ENCODE results near the gene ACVRL1.

Gene ACVRL1

GRCh38 chr12:51868821-51869495 lies 38.3 kb upstream of the ACVRL1 start:
- DNase-seq = peak; percentile 74
- Histone ChIP-seq H3K4me1 (peaks cover 14% of the 10 kb centered on the region), H3K36me3 (no peaks in the 10 kb centered on the region), H3K27me3 (no peaks in the 10 kb centered on the region), H3K4me3 (ENCODE audit: low read depth, low read length) (peak overlapping the region; percentile 73), H3K9me3 (no peaks in the 10 kb centered on the region)
- no peak for TF ChIP-seq CTCF (IDR thresholded peaks at IDR 0.05; ENCODE audit: low read depth, low read length)

- TF ChIP-seq CTCF (IDR thresholded peaks at IDR 0.05; ENCODE audit: low read depth, low read length) = no peak
- DNase-seq = no peak
- Histone ChIP-seq H3K36me3 (no peaks in the 10 kb centered on the region), H3K27me3 (no peaks in the 10 kb centered on the region), H3K4me1 (peaks cover 14% of the 10 kb centered on the region), H3K4me3 (ENCODE audit: low read depth, low read length) (peak overlapping the region; percentile 73), H3K9me3 (no peaks in the 10 kb centered on the region)
Observed at GRCh38 chr12:51869496-51869865, 37.8 kb upstream of the ACVRL1 start.

- H3K9me3 ChIP-seq = no peaks in the 10 kb centered on the region
- no peak for TF ChIP-seq CTCF (IDR thresholded peaks at IDR 0.05; ENCODE audit: low read depth, low read length)
- H3K27me3 ChIP-seq = no peaks in the 10 kb centered on the region
- peaks cover 14% of the 10 kb centered on the region for H3K4me1 ChIP-seq
- H3K36me3 ChIP-seq = no peaks in the 10 kb centered on the region
- DNase-seq = no peak
- no peak overlapping the region for H3K4me3 ChIP-seq (ENCODE audit: low read depth, low read length)
Observed at GRCh38 chr12:51869931-51870330, 37.4 kb upstream of the ACVRL1 start.

GRCh38 chr12:51870504-51870903 lies 36.8 kb upstream of the ACVRL1 start:
- peaks cover 14% of the 10 kb centered on the region for H3K4me1 ChIP-seq
- no peaks in the 10 kb centered on the region for H3K36me3 ChIP-seq
- no peak for TF ChIP-seq CTCF (IDR thresholded peaks at IDR 0.05; ENCODE audit: low read depth, low read length)
- no peak overlapping the region for H3K4me3 ChIP-seq (ENCODE audit: low read depth, low read length)
- H3K9me3 ChIP-seq = no peaks in the 10 kb centered on the region
- H3K27me3 ChIP-seq = no peaks in the 10 kb centered on the region
- DNase-seq = no peak

GRCh38 chr12:51871126-51871525 lies 36.2 kb upstream of the ACVRL1 start:
- Histone ChIP-seq H3K4me1 (peaks cover 14% of the 10 kb centered on the region), H3K4me3 (ENCODE audit: low read depth, low read length) (no peak overlapping the region), H3K36me3 (no peaks in the 10 kb centered on the region), H3K9me3 (no peaks in the 10 kb centered on the region), H3K27me3 (no peaks in the 10 kb centered on the region)
- DNase-seq = no peak
- TF ChIP-seq CTCF (IDR thresholded peaks at IDR 0.05; ENCODE audit: low read depth, low read length) = 0 out of 2 replicates have a peak, but pooled peaks have one; percentile 1

GRCh38 chr12:51871918-51872688 lies 35.2 kb upstream of the ACVRL1 start:
- peaks cover 14% of the 10 kb centered on the region for H3K4me1 ChIP-seq
- H3K36me3 ChIP-seq = no peaks in the 10 kb centered on the region
- no peak for DNase-seq

More at GRCh38 chr12:51871918-51872688, 35.2 kb upstream of the ACVRL1 start:
- Histone ChIP-seq H3K9me3 (no peaks in the 10 kb centered on the region), H3K4me3 (ENCODE audit: low read depth, low read length) (no peak overlapping the region), H3K27me3 (no peaks in the 10 kb centered on the region)
- TF ChIP-seq CTCF (IDR thresholded peaks at IDR 0.05; ENCODE audit: low read depth, low read length) = no peak
